Activated CD4-positive, CD25-positive, alpha-beta regulatory T cell treated with anti-CD3 and anti-CD28 coated beads, Interleukin-2, amount 50 U/mL, for 72 hours (primary cell): ENCODE measurements around the gene ACTR1A.
A peak's percentile ranks its signal among the peaks of the same experiment; 100 is the strongest.
"Not testable (repeated sequence)": the region's sequence is repeated elsewhere in the genome, so short reads cannot be mapped to it uniquely, and the experiment has no call there.

Source experiments
- DNase-seq: peaks from one replicate; pipeline ENCODE4 v3.0.0; 2021

Gene ACTR1A

DNA sequence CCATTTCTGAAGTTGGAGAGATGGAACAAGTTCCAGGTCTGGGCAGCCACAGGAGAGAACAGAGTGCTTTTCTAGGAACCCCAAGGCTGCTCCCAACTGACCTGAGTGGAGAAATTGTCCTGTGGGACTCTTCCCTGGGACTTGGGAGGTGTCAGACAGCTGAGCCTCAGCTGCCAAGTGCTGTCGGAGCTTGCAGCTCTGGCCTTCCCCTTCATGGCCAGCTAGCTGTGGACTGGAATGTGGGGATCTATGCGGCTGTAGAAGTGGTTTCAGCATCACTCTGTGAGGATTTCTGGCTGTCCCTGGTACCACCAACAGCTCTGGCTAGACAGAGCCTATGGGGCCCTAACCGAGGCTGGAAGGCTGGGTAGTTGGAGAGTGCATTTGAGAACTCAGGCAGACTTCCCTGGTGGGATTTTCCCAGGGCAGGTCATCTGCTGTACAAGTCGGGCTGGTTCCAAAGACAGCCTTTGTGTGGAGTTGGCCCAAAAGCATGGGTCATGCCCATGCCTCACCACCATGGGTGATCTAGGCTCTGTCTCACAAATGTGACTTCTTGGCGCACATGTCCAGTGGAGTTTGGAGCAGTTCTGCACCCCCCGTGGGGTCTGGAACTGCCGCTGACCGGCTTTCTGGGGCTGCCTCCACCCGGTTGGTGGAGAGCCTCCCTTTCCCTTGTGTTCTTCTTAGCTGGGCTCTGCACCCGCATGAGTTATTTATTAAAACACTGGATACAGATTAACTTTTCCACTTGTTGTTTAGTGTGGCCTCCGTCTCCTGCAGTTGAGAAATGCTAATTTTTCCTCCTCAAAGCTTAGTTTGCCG is 12.2 kb upstream of the ACTR1A start:
- DNase-seq = no peak

DNA sequence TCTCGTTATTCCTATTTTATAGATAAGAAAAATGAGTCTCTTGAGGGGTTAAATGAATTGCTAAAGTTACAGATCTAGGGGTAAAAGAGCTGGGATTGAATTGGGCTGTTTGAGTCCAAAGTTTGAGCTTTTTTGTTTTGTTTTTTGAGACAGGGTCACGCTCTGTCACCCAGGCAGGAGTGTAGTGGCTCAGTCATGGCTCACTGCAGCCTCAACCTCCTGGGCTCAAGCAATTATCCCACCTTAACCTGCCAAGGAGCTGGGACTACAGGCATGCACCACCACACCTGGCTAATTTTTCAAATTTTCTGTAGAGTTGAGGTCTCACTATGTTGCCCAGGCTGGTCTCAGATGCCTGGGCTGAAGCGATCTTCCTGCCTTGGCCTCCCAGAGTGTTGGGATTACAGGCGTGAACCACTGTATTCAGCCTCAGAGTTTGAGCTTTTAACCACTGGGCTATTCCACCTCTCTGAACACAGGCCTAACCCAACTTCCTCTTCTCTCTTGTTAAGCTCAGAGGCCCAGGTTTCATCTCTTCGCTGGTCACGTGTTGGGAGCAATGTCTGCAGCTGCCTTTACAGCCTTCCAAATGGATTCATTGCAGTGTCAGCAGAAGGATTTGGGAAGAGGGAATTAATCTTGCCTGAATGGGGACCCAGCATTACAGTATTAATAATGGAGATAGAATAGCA is 9.2 kb upstream of the ACTR1A start:
- DNase-seq = no peak

DNA sequence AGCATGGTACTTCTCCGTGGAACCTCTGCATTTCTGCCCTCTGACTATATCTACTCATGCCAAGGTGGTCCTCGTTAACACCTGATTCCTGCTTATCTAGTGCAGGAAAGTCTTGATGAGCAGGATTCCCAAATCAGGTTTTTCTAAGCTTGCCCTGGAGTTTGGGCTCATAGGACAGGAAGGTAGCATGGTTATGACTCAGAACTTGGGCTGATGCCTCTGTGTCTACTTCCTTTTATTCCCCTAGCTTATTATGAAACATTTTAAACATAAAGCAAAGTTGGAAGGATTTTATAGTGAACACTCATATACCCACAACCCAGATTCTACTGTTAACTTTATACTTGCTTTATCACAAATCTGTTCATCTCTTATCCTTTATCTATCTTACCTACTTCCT is 6.9 kb upstream of the ACTR1A start:
- DNase-seq = no peak

DNA sequence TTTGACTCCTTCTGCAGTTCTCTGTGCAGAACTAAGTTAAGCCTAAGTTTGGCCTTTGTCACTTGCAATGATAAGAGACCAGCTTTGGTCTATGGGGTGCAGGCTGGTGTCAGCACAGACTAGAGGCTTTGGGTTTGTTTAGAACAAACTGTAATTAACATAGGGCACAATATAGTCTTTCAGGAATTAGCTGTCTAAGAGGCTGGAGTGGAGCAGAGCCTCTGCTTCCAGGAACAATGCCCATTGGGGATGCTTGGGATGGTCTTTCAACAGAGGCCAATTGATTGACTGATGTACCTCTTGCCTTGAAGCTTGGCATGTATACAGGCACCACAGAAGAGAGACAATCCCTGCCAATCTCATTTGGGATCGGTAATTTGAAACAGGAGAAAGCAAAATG is 6.0 kb upstream of the ACTR1A start:
- no peak for DNase-seq

DNA sequence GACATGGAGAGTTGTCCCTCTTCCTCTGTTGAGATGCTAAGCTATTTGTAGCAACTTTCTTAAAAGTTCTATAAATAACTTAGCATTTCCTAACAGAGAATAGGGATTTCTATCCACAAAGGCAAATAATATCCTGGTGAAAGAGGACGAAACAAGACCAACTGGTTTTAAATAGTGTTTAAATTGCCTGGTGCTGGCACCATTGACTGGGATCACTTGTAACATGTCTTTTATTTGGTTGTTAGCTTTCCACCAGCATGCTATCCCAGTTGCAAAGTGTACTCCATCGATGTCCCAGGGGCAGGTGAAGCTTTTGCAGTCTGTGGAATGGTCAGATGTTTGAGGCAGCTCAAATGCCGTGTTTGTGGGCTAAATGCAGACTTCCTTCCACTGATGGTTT is 5.0 kb upstream of the ACTR1A start:
- no peak for DNase-seq

DNA sequence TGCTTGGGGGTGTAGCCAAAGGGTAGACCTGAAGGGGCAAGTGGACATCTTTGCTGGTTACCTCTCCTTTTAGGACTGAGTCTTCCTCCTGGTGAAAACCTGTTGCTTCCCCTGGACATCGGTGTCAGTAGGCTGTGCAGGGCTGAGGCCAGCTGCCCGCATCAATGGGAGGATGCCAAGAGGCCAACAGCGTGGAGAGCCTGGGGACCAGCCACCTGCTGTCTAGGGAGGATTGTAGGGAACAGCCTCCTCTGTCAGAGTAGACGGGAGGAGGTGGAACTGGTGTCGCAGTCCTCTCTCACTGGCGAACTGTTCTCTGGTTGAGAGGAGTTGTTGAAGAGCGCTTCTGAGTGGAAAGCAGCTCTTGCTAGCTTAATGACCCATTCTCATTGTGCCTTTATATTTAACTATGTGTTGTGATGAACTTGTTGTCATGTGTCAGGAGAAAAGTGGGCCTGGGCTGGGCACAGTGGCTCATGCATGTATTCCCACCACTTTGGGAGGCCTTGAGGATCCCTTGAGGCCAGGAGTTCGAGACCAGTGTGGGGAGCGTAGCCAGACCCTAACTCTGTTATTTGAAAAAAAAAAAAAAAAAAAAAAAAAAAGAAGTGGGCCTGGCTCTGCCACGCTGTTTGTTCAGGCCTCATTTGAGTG is 3.1 kb upstream of the ACTR1A start:
- no peak for DNase-seq

DNA sequence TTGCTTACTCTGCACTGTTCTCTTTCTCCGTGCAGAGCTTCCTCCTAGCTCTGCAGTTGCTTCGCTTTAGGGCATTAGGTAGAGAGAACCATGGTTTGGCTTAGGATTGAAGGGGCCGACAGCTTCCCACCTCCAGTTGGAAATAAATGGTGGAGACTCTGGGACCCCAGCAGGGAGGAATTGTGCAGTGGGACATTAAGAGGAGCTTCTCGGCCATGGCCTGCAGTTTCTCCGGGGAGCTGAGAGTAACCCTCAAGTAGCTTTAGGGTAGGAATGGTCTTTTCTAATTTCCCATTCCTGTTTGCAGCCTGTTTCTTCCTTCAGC is 2.4 kb upstream of the ACTR1A start:
- no peak for DNase-seq

DNA sequence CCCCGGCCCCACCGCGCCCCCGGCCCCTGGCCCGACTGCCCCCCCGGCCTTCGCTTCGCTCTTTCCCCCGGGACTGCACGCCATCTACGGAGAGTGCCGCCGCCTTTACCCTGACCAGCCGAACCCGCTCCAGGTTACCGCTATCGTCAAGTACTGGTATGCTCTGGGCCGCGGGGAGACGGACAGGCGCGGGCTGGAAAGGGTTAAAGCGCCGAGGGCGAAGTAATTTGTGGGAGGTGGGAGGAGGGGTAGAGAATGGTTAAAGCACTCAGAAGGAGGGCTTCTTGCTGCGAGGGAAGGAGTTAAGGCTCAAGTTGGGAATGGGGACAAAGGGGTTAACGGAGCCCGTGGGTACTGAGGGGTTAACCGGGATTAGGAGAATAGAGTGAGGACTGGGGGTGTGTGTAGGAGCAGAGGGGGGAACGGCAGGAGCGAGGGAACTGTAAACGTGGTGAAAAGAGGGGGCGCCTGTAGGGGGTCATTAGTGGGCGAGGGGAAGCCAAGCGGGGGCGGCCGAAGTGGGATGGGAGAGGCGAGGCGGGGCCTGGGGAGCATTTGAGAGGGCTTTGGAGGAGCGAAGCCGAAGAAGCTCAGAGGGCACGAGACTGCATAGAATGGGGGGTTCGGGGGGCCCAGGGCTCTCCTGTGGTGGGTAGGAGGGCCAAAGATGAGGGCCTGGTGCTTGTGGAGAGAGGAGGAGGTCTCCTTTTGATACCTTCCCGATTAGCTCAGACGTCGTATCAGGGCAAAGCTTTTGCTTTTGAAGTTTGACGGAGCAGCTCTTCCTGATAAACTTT is 1.9 kb upstream of the ACTR1A start:
- DNase-seq = peak; percentile 50

DNA sequence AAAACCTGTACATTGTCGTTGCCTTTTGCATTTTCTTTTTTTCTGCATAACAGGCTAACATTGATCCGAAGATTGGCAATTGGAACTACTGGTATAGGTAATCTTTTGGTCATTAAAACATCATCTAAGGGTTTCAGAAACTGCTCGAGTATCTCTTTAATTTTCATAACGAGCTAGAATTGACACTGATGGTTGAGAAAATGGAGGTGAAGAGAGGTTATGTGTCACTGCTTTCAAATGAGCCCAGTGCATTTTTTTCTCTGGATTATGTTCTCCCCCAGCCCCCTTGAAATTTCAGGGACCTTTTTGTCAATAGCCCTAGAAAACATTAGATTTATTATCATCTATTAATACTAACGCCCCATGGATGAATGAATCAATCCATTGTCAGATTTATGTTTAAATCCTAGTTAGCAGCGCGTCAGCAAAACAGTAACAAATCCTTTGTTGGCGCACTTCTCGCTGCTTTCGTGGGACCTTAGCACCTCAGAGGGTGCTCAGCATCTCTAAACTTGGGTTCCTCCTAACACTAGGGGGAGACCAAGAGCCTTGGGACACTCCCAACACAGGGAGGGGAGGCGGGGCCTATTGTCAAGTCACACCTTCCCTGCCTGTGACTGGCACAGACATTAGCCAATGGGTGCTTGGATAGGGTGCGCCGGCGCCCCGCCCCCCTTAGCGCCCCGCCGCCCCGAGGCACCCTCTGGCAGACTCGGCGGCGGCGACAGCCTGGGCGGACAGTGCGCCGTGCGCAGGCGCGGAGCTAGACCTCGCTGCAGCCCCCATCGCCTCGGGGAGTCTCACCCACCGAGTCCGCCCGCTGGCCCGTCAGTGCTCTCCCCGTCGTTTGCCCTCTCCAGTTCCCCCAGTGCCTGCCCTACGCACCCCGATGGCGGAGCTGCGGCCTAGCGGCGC is 1.0 kb upstream of the ACTR1A start, which contains the start of gene SUFU:
TSS of gene SUFU (plus strand) at position 709 of the 915 bp plus-strand sequence. CDS start at position 890, 181 bp downstream.
- DNase-seq = peak; percentile 96

DNA sequence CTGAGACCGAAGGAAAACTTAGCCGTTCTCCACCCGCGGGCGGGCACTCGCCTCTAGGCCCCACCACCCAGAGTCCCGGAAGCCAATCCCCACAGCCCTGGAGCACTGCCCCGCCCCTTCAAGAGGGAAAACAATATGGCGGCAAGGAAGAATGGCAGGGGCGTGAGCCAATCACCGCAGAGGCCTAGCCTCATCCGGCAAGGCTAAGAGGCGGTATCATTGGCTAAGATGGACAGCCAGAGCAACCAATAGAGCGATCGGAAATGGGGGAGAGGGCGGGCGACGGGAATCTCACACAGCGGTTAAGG is 529 bp downstream of the ACTR1A start:
- peak; percentile 96 for DNase-seq

DNA sequence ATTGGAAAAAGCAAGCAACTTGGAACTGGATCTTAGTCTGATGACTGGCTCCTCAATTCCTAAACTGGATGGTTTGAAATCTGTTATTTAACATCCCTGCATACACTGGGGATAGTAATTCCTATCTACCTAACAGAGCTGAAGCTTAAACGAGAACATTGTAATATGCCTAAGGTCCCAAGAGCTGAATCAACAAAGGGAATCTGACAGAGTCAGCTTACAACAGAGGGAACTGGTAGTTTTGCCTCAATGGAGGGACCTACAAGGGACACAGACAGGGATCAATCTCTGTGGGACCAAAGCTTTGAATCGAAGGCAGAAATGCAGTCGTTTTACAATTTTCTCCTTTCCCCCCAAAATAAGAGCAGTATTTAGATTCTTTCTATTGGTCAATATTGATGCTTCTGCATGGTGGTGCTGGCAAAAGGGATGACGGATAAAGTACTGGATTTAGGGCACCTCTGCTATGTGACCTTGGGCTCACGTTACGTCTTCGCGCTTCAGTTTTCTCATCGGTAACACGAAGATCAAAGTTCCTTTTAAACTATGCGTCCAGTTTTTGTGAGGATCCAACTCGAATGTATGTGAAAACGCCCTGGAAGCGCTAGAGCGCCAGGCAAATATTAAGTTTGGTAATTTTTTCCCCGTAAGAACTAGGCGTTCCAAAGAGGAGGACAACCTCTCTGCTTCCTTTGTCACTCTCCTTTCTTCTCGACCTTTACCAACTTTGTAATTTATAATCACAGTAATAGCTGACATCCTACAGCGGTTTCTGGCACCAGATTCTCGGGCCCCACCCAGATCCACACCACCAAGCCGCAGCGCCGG is 1.1 kb downstream of the ACTR1A start:
- no peak for DNase-seq

DNA sequence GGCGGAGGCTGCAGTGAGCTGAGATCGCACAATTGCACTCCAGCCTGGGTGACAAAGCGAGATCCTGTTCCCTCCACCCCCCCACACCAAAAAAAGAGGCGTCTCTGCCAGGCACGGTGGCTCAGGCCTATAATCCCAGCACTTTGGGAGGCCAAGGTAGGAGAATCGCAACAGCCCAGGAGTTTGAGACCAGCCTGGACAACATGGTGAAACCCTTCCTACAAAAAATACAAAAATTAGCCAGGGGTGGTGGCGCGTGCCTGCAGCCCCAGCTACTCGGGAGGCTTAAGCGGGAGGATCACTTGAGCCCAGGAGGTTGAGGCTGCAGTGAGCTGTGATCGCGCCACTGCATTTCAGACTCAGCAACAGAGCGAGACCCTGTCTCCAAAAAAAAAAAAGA is 1.8 kb downstream of the ACTR1A start:
- not testable (repeated sequence) for DNase-seq

DNA sequence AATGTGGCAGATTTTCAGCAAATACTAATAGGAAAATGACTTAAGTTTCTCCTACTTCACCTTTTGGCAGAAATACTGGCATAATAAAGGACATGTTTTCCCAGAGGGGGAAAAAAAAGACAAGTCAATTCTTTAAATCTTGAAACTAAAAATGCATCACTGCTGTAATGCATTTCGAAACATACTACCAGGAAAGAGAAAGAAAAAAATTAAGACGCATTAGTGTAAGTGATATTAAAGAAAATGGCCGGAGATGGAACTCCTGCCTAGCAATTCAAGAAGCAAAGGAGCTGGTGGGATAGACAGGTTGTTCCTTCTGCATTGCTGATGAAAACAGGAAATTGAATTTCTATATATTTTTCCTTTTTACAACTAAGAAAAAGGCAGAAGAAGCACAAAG is 3.2 kb downstream of the ACTR1A start:
- DNase-seq = no peak

DNA sequence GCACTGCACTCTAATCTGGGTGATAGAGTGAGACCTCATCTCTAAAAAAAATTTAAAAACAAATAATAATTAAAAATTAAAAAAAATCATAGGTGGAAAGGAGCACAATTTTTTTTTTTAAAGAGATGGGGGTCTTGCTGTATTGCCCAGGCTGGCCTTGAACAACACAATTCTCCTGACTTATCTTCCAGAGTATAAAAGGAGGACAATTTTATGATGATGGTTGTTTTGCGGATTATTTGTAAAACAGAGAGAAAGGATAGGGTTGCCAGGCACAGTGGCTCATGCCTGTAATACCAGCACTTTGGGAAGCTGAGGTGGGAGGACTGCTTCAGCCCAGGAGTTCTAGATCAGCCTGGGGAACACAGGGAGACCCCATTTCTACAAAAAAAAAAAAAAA is 5.0 kb downstream of the ACTR1A start:
- no peak for DNase-seq

DNA sequence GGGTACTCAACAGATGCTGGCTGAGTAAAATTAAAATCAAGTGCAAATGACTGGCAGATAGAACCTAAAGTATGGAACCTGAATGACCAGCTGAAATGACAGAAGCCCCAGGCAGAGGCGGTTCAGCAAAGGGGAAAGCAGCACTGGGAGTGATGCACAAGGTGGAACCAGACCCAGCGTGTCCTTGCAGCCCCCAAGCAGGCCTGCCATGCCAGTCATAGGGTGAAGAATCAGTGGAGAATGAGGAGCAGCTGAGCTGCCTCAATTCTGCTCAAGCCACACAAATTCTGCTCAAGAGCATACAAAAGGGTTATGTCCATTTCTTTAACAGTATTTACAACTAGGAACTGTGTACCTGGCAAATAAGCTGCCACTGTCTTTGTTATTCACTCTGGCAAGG is 8.7 kb downstream of the ACTR1A start:
- DNase-seq = no peak

DNA sequence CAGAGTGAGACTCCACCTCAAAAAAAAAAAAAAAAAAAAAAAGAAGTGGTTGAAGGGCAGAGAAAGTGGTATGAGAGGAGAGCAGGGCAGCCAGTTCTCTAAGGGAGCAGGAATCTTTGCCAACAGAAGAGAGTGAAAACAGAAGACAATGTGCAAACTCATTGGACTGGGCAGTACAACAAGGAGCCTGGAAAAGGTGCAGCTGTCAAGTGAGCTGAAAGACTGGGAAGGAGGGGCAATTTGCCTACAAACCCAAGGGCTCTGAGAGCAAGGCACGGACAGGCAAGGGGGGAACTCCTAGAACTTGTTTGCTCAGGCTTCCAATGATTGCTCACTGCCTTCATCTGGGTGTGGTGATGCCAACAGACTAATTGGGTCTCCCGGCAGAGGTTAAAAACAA is 9.5 kb downstream of the ACTR1A start:
- no peak for DNase-seq

DNA sequence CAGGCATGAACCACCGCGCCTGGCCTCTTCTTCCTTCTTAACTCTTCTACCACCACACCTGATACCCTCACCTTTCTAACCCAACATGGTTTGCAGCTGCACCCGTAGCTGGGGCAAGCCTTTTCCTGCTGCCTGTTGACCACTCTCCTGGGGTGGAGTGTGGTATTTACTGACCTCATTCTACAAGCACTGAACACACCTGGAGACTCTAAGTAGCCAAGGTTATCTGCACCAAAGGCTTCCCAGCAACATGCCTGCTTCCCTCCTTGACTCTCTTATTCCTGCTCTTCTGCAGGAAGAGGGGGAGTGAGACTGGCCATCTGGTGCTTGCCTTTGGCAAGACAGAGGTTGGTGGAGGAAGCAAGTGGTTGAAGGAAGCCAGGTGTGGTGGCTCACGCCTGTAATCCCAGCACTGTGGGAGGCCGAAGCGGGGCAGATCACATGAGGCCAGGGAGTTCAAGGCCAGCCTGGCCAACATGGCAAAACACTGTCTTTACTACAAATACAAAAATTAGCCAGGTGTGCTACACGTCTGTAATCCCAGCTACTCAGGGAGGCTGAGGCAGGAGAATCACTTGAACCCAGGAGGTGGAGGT is 10.1 kb downstream of the ACTR1A start:
- DNase-seq = no peak

DNA sequence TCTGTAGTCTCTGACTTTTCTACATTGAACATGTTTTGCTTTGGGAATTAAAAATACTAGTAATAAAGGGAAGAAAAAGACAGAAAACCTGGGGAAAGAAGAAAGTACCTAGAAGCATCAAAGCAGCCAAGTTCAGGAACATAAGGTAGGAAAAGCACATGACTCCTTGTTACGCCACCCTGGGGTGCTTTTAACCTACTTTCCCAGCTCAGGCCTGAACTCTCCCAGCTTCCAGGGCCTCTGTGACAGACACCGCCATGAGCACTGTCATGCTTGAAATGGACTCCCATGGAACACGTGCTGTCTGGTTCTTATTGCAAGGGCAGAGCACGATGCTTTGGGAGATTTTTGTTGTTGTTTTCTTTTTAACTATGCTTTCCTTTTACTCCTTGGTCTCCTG is 11.4 kb downstream of the ACTR1A start:
- DNase-seq = no peak

DNA sequence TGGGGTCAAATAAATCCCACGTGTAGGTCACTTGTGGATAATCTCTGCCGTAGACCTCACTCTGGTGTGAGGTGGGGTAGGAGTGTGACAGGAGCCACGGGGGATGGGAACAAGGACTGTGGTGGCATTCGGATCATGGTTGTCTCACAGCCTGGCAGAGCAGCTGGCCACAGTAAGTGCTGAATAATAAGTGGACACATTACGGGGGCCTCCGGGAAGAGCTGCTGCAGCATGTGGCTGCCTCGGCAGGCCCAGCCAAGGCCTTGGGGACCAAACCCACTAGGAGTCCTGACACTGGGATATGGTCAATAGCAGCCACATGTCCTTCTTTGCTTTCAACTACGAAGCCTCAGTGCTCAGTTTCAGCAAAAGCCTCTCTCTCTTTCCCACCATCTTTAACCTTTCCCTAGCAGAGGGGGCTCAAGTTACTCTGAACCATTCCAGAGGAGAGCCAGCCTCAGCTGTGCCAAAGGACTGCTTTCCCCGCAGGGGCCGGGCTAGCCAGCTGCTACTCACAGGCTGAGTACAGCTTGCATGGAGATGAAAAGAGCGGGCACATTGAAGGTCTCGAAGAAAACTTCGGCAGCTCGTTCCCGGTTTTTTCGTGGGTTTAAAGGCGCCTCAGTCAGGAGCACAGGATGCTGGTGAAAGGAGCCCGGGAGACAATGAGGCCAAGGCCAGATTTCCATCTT is 17.3 kb downstream of the ACTR1A start:
- DNase-seq = no peak

DNA sequence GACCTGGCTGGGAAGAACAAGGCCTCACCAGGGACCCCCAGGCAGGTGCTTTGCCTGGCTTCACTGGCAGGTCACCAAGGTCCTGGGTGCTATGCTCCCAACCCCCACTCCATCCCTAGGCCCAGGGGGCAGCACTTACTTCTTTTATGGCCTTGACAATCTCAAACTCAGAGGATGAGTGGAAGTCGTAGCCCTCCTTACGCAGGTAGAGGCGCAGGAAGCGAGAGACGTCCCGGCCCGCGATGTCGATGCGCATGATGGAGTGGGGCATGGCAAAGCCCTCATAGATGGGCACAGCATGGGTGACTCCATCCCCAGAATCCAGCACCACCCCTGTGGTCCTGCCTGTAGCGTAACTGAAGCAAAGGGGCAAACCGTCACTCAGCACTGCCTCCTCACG is 18.5 kb downstream of the ACTR1A start:
- DNase-seq = no peak
